ENCODE results near the gene ST6GALNAC5.

ST6GALNAC5 gene

DNA sequence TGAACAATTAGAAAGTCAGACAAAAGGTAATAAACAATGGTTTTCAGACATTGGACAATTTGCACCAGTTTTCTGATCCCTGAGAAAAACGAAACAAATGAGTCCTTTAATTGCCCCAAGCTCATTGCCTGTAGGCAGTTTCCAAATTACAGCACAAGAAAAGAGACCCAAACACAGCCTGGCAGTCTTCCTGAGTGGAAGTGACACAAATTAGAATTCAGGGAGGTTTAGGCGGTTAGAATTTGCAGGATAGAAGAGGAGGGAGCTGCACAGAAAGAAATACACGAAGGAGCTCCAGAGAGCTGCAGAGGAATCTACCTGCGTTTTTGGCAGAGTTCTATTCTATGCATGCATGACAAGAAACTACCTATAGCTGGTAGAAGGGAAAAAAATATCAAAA lies 236.2 kb downstream of the ST6GALNAC5 start:
- H3K4me3 ChIP-seq (ENCODE audit: low read depth, low read length), result no peak overlapping the region
- H3K36me3 ChIP-seq, result no peaks in the 10 kb centered on the region
- no peak for DNase-seq
- H3K27me3 ChIP-seq (ENCODE audit: insufficient read depth, low read depth, severe bottlenecking), result no peaks in the 10 kb centered on the region
- TF ChIP-seq, protein P1, sequence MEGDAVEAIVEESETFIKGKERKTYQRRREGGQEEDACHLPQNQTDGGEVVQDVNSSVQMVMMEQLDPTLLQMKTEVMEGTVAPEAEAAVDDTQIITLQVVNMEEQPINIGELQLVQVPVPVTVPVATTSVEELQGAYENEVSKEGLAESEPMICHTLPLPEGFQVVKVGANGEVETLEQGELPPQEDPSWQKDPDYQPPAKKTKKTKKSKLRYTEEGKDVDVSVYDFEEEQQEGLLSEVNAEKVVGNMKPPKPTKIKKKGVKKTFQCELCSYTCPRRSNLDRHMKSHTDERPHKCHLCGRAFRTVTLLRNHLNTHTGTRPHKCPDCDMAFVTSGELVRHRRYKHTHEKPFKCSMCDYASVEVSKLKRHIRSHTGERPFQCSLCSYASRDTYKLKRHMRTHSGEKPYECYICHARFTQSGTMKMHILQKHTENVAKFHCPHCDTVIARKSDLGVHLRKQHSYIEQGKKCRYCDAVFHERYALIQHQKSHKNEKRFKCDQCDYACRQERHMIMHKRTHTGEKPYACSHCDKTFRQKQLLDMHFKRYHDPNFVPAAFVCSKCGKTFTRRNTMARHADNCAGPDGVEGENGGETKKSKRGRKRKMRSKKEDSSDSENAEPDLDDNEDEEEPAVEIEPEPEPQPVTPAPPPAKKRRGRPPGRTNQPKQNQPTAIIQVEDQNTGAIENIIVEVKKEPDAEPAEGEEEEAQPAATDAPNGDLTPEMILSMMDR (IDR thresholded peaks at IDR 0.05; ENCODE audit: low read depth, low read length), result no peak
- no peak overlapping the region for H3K27ac ChIP-seq
- no peaks in the 10 kb centered on the region for H3K9me3 ChIP-seq (ENCODE audit: severe bottlenecking)

DNA sequence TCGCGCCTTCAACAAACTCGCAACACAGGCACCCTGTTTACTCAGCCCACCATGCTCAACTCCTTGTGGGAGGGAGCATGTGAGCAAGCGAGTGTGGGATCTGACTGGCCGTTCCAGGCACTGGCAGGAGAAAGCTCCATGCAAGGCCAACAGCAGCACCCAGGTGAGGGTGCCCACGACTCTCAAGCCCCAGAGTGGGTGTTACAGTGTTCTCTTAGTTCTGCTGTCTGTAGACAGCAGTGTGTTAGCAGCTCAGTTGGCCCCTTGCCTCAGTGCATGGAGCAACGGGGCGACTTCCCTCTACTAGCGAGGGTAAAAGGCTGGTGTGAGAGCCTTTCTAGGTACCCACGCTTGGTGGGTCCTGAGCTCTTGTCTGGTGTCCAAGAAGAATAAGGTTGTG lies 237.4 kb downstream of the ST6GALNAC5 start:
- Histone ChIP-seq H3K9me3 (ENCODE audit: severe bottlenecking) (no peaks in the 10 kb centered on the region), H3K4me3 (ENCODE audit: low read depth, low read length) (no peak overlapping the region), H3K27ac (no peak overlapping the region), H3K36me3 (no peaks in the 10 kb centered on the region), H3K27me3 (ENCODE audit: insufficient read depth, low read depth, severe bottlenecking) (no peaks in the 10 kb centered on the region)
- TF ChIP-seq, protein P1 (IDR thresholded peaks at IDR 0.05; ENCODE audit: low read depth, low read length), result no peak
- no peak for DNase-seq
